Testis (tissue), 2 donors: ENCODE data around the gene ARID3A.

Experiments
- POLR2A ChIP-seq: fragments of 450-650 bp; IDR thresholded peaks from one replicate; pipeline ENCODE4 v1.6.1; 2017; ENCODE audit warnings: antibody characterized with exemption, mild to moderate bottlenecking, moderate library complexity
- TF ChIP-seq, protein P1 (sequence below), 3 experiments: fragments of 450-650 bp in 2 of 3; fragments of 200-600 bp in 1 of 3; sonication (generic) in 1 of 3; IDR thresholded peaks; one replicate each; pipeline ENCODE4 v1.5.1; 2016 to 2019; ENCODE audit warnings: antibody characterized with exemption in 3 of 3, mild to moderate bottlenecking in 2 of 3, moderate library complexity in 1 of 3

DNA sequence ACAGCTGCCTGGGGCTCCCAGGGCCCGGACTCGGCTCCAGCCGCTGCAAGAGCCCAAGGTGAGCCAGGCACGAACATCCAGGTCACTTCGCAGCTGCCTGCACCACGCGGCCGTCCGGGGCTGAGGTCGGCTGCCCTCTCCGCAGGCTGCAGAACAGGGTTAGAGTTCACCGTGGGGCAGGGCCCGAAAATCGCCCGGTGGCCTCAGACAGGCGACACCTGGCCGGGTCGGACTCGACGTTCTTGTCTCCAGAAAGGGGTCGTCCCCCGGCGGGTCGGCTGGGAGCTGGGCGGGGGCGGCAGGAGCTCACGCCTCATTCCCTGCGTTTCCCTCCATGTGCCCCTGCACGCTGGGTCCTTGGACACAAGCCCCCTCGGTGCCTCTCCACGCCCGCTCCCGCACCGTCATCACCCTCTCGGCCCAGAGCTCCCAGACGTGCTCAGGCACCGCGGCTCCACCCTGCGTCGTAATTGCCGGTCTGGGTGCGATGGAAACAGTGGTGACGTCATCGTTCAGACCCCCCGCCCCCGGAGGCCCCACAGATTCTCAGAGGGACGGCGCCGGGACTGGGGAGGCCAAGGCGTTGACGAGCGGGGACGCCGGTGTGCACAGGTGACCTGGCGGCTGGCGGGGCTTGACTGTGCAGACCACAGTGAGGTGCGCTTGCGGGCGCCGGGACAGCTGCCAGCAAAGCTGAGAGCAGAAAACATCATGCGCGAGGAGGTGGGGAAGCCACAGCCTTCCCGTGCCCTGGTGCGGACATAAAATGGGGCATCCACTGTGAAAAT is 70.4 kb downstream of the ARID3A start:
- TF ChIP-seq POLR2A = no peak
- TF ChIP-seq, protein P1, sequence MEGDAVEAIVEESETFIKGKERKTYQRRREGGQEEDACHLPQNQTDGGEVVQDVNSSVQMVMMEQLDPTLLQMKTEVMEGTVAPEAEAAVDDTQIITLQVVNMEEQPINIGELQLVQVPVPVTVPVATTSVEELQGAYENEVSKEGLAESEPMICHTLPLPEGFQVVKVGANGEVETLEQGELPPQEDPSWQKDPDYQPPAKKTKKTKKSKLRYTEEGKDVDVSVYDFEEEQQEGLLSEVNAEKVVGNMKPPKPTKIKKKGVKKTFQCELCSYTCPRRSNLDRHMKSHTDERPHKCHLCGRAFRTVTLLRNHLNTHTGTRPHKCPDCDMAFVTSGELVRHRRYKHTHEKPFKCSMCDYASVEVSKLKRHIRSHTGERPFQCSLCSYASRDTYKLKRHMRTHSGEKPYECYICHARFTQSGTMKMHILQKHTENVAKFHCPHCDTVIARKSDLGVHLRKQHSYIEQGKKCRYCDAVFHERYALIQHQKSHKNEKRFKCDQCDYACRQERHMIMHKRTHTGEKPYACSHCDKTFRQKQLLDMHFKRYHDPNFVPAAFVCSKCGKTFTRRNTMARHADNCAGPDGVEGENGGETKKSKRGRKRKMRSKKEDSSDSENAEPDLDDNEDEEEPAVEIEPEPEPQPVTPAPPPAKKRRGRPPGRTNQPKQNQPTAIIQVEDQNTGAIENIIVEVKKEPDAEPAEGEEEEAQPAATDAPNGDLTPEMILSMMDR (IDR thresholded peaks at IDR 0.05) = no peak
